ENCODE results near the gene FAAP20. TPM values are rescaled to one million over a fixed set of nuclear protein-coding genes. Genes with fewer than 3 reads are reported as not detected.
A peak's percentile ranks its signal among the peaks of the same experiment; 100 is the strongest.

FAAP20 gene
- total and polyA plus RNA-seq, 9 of the 15 experiments (the other 6 are each of a cell fraction or from before 2014, with no cell fraction given) = 0.58 to 143 (median 9.9) TPM

DNA sequence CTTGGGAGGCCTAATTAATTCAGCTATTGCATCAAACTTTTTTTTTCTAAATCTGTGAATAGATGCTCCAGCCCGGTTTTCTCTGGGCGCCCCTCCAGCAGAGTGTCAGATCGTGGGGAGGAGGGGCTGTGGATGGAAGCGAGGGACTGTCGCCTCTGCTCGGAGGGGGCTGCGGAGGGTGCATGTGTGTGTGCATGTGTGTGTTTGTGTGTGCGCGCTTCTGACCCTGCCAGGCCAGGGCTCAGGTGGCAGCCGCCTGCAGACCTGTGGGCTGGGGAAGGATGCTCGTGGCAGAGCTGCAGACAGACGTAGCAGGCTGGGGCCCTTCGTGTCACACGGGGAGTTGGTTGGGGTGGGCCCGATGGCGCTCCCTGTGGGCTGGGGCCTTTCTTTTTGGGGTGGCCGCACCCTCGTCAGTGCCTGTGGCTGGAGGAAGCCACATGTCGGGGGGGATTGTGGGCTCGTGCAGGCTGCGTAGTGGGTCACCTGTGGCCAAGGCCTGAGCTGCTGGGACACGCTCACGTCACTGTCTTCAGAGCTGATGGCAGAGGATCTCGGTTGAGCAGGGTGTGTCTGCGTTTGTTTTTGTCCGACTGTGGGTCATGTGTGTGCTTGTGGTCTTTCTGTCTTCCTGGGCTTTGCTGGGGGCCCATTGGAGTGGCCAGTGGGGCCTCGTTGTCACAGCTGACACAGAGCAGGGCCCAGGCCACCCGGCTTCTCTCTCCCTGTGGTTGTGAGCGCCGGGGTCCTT is 36.4 kb upstream of the FAAP20 start (continued):
- TF ChIP-seq, protein P1, sequence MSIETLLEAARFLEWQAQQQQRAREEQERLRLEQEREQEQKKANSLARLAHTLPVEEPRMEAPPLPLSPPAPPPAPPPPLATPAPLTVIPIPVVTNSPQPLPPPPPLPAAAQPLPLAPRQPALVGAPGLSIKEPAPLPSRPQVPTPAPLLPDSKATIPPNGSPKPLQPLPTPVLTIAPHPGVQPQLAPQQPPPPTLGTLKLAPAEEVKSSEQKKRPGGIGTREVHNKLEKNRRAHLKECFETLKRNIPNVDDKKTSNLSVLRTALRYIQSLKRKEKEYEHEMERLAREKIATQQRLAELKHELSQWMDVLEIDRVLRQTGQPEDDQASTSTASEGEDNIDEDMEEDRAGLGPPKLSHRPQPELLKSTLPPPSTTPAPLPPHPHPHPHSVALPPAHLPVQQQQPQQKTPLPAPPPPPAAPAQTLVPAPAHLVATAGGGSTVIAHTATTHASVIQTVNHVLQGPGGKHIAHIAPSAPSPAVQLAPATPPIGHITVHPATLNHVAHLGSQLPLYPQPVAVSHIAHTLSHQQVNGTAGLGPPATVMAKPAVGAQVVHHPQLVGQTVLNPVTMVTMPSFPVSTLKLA (conservative IDR thresholded peaks at IDR 0.05) = peak; percentile 53 to 74
- TF ChIP-seq ZBTB17 (CRISPR knock-in tag; IDR thresholded peaks at IDR 0.05) = 0 out of 2 replicates have a peak, but pooled peaks have one; percentile 55
- TF ChIP-seq, protein P2, sequence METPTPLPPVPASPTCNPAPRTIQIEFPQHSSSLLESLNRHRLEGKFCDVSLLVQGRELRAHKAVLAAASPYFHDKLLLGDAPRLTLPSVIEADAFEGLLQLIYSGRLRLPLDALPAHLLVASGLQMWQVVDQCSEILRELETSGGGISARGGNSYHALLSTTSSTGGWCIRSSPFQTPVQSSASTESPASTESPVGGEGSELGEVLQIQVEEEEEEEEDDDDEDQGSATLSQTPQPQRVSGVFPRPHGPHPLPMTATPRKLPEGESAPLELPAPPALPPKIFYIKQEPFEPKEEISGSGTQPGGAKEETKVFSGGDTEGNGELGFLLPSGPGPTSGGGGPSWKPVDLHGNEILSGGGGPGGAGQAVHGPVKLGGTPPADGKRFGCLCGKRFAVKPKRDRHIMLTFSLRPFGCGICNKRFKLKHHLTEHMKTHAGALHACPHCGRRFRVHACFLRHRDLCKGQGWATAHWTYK (CRISPR knock-in tag; IDR thresholded peaks at IDR 0.05) = peak; percentile 84; the same call in 1 of the 2 replicates

DNA sequence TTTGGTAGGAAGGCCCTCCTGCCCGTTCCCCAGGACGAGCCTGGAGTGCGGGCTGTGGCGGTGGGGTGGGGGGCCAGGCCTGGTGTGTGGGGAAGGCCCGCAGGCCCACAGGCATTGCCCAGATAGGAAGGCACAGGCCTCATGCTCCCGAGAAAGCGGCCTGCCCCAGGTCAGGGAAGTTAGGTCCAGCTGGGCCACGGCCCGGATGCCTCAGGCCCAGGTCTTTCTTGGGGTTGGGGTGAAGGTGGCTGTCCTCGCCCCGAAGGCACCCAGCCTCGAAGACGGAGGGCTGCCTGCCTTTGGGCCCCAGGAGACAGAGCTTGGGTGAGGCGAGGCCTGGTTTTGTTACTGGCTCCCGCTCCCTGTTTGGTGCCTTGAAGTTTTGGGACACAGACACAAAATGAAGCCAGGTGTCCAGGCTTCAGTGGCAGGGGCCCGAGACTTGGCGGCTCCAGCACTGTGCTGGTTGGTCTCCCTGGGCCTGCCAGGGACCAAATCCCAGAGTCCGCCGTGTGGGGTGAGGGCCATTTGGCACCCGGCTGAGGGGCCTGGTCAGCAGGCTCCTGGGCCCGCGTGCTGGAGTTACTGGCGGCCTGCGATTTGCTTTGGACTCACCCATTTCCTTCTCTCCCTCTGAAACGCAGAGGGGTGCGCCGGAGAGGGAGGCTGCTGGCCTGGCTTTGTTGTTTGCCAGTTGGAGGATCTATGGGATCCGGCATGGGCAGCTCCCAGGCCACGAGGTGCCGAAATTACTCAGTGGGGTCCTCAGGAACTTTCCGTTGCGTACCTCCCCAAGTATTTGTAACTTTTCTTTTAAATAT is 35.5 kb upstream of the FAAP20 start:
- Histone ChIP-seq H3K4me1 (replicated peaks in 1 of 2; ENCODE audit: control insufficient read depth in 2 of 2, insufficient read depth in 2 of 2, low read length in 2 of 2) (peaks cover 39 to 79% of the 10 kb centered on the region in 2 experiments), H3K9me3 (replicated peaks; ENCODE audit: control insufficient read depth, insufficient read depth, low read depth, low read length) (no peaks in the 10 kb centered on the region), H3K9ac (ENCODE audit: insufficient read depth in 1 of 2, low read depth in 2 of 2, low read length in 2 of 2) (peak overlapping the region; percentile 65 to 96), H3K79me2 (ENCODE audit: control insufficient read depth, insufficient read depth, low read length) (peaks cover 70% of the 10 kb centered on the region), H3K4me3 (peak overlapping the region; percentile 53), H3K27me3 (ENCODE audit: control insufficient read depth in 2 of 2, insufficient read depth in 2 of 2, low read length in 2 of 2) (no peaks in the 10 kb centered on the region), H4K20me1 (replicated peaks; ENCODE audit: control insufficient read depth, insufficient read depth, low read length) (peaks cover 63% of the 10 kb centered on the region), H3K9me1 (ENCODE audit: control insufficient read depth, insufficient read depth, low read length) (peaks cover 32% of the 10 kb centered on the region), H3K36me3 (ENCODE audit: control insufficient read depth, insufficient read depth, low read length) (peaks cover 12% of the 10 kb centered on the region; the same call in 2 of the 3 replicates), H3K4me2 (ENCODE audit: insufficient read depth, low read length) (peak overlapping the region; percentile 96), H3K27ac (ENCODE audit: extremely low read depth, low read depth, low read length) (peak overlapping the region; percentile 58), H2AFZ (ENCODE audit: low read depth, low read length) (no peak overlapping the region)
- 3% methylated on average over 32 of the region's 32 CpGs for WGBS (ENCODE audit: insufficient coverage, low coverage, missing lambda C conversion rate)
- intact Hi-C loops (cut with micrococcal nuclease) (loop anchor here (2.0 to 10.0 kb wide), 2 partner anchors 31 to 925 kb away; partner anchors contain the start of genes ACAP3 and PUSL1), in situ Hi-C loops (cut with MboI) (loop anchor here (5.0 kb wide), 1 partner anchor 33 kb away; no protein-coding TSS in a partner anchor)
- ATAC-seq = peak; percentile 1; the same call in 1 of the 3 replicates
- POLR2A ChIA-PET = interaction anchor here (0.6 to 4.0 kb wide), 11 partner anchors 8 to 334 kb away, joined by 3 to 33 read pairs (median 6); no protein-coding TSS in a partner anchor
- DNase-seq (ENCODE audit: extremely low read depth in 1 of 4, low spot score in 3 of 4) = peak in 3 of 4 experiments; percentile 27 to 64 (median 51)
- CTCF ChIA-PET (ENCODE audit: low intra/inter-chr PET ratio) = no interaction called here
- no peak for FAIRE-seq
- BruUV-seq (replicated peaks) = TSS peak; percentile 37
- TF ChIP-seq, protein P3, sequence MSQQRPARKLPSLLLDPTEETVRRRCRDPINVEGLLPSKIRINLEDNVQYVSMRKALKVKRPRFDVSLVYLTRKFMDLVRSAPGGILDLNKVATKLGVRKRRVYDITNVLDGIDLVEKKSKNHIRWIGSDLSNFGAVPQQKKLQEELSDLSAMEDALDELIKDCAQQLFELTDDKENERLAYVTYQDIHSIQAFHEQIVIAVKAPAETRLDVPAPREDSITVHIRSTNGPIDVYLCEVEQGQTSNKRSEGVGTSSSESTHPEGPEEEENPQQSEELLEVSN (IDR thresholded peaks at IDR 0.05; ENCODE audit: borderline replicate concordance in 1 of 2, extremely low read depth in 1 of 2, insufficient read depth in 1 of 2, insufficient read length in 1 of 2, low read depth in 1 of 2, low read length in 1 of 2, poor library complexity in 1 of 2, severe bottlenecking in 1 of 2) = peak; percentile 70 to 75
- TF ChIP-seq ZNF644 (tag; IDR thresholded peaks at IDR 0.05; ENCODE audit: low read depth) = no peak
- TF ChIP-seq ZNF408 (CRISPR knock-in tag; IDR thresholded peaks at IDR 0.05; ENCODE audit: low read depth) = no peak
- TF ChIP-seq, protein P4, sequence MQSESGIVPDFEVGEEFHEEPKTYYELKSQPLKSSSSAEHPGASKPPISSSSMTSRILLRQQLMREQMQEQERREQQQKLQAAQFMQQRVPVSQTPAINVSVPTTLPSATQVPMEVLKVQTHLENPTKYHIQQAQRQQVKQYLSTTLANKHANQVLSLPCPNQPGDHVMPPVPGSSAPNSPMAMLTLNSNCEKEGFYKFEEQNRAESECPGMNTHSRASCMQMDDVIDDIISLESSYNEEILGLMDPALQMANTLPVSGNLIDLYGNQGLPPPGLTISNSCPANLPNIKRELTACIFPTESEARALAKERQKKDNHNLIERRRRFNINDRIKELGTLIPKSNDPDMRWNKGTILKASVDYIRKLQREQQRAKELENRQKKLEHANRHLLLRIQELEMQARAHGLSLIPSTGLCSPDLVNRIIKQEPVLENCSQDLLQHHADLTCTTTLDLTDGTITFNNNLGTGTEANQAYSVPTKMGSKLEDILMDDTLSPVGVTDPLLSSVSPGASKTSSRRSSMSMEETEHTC (IDR thresholded peaks at IDR 0.05) = no peak
- TF ChIP-seq ZFX (CRISPR knock-in tag; IDR thresholded peaks at IDR 0.05) = peak; percentile 82
- TF ChIP-seq SAP30 (IDR thresholded peaks at IDR 0.05; ENCODE audit: borderline replicate concordance, insufficient read depth, low read depth, low read length, poor library complexity, severe bottlenecking) = peak; percentile 28
